Stimulated activated CD4-positive, alpha-beta T cell treated with anti-CD3 and anti-CD28 coated beads, Interleukin-1b, Interleukin-23, amount 100 ng/mL, for 24 hours (primary cell): ENCODE measurements around the gene FAM111B.
A peak's percentile ranks its signal among the peaks of the same experiment; 100 is the strongest.
"Not testable (repeated sequence)": the region's sequence is repeated elsewhere in the genome, so short reads cannot be mapped to it uniquely, and the experiment has no call there.

Experiments
- DNase-seq, 4 experiments: peaks; one replicate each; pipeline ENCODE4 v3.0.0-alpha.2; 2020; ENCODE audit warnings: low read depth in 4 of 4, low spot score in 1 of 4

FAM111B gene

GRCh38 chr11:59106363-59107336 lies at the start of gene FAM111B:
TSS of gene FAM111B (plus strand) at chr11:59107237. CDS start at chr11:59109626, 2,389 bp downstream.
- peak; percentile 16 to 66 (median 33) for DNase-seq

GRCh38 chr11:59058120-59059033 lies 48.7 kb upstream of the FAM111B start:
- peak; percentile 59 to 87 (median 70) for DNase-seq

GRCh38 chr11:59060096-59060495 lies 46.9 kb upstream of the FAM111B start:
- not testable (repeated sequence) for DNase-seq

GRCh38 chr11:59062602-59063529 lies 44.2 kb upstream of the FAM111B start:
- DNase-seq = no peak

GRCh38 chr11:59063996-59064727 lies 42.9 kb upstream of the FAM111B start:
- DNase-seq = not testable (repeated sequence)

- no peak for DNase-seq
These were observed 38.0 kb upstream of the FAM111B start for GRCh38 chr11:59069087-59069486.

- no peak for DNase-seq
These were observed 30.0 kb upstream of the FAM111B start for GRCh38 chr11:59076876-59077571.

GRCh38 chr11:59078435-59078834 lies 28.6 kb upstream of the FAM111B start:
- DNase-seq = no peak

GRCh38 chr11:59079086-59079485 lies 28.0 kb upstream of the FAM111B start:
- no peak for DNase-seq

GRCh38 chr11:59080421-59080820 lies 26.6 kb upstream of the FAM111B start:
- DNase-seq = not testable (repeated sequence)

- DNase-seq = not testable (repeated sequence)
These were observed 25.5 kb upstream of the FAM111B start for GRCh38 chr11:59081430-59082020.

- DNase-seq = not testable (repeated sequence)
These were observed 21.0 kb upstream of the FAM111B start, which contains the start of gene GLYATL1B for GRCh38 chr11:59086007-59086406. TSS of gene GLYATL1B (plus strand) at chr11:59086307. CDS start at chr11:59086307, 0 bp downstream.

- DNase-seq = no peak
These were observed 18.9 kb upstream of the FAM111B start for GRCh38 chr11:59088162-59088561.

- DNase-seq = not testable (repeated sequence)
These were observed 13.5 kb upstream of the FAM111B start for GRCh38 chr11:59093576-59093975.

- DNase-seq = not testable (repeated sequence)
These were observed 11.8 kb upstream of the FAM111B start for GRCh38 chr11:59095225-59095624.

GRCh38 chr11:59095972-59096575 lies 11.0 kb upstream of the FAM111B start:
- not testable (repeated sequence) for DNase-seq

- peak; percentile 28 to 50 (median 34) for DNase-seq
These were observed 9.8 kb upstream of the FAM111B start for GRCh38 chr11:59097113-59097708.

GRCh38 chr11:59097938-59098337 lies 9.1 kb upstream of the FAM111B start:
- DNase-seq = not testable (repeated sequence)
